Esophagus muscularis mucosa (tissue), 4 donors: Measurements from ENCODE around the gene FALEC.

Experiments used
- EP300 ChIP-seq: sonication (generic); formaldehyde crosslinking; IDR thresholded peaks from one replicate; pipeline ENCODE4 v1.6.1; 2017; ENCODE audit warnings: antibody characterized with exemption
- POLR2A ChIP-seq: fragments of 450-650 bp; IDR thresholded peaks from one replicate; pipeline ENCODE4 v1.6.1; 2017; ENCODE audit warnings: antibody characterized with exemption, moderate library complexity, mild to moderate bottlenecking, low read depth
- POLR2AphosphoS5 ChIP-seq, 2 donors: sonication (generic); formaldehyde crosslinking; IDR thresholded peaks; one replicate each; pipeline ENCODE4 v1.6.1; 2017; ENCODE audit warnings: antibody characterized with exemption in 2 of 2
- TF ChIP-seq, protein P1 (sequence below), 3 experiments: fragments of 200-600 bp in 2 of 3; fragments of 450-650 bp in 1 of 3; sonication (generic) in 2 of 3; IDR thresholded peaks; one replicate each; pipeline ENCODE4 v1.5.1; 2017 to 2019; ENCODE audit warnings: antibody characterized with exemption in 3 of 3, mild to moderate bottlenecking in 2 of 3, moderate library complexity in 1 of 3

DNA sequence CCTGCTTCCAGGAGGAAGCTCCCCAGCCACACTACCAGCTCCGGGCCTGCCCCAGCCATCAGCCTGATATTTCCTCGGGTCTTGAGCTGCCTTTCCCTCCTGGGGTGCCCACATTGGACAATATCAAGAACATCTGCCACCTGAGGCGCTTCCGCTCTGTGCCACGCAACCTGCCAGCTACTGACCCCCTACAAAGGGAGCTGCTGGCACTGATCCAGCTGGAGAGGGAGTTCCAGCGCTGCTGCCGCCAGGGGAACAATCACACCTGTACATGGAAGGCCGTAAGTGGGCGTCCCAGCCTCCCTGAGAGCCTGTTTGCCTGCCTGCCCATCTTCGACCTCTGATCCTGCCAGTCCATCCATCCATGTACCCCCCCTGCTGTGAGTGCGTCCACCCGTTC, 4.0 kb upstream of the FALEC start:
- TF ChIP-seq EP300 (no peak), POLR2AphosphoS5 (IDR thresholded peaks at IDR 0.05) (no peak), POLR2A (no peak)
- TF ChIP-seq, protein P1, sequence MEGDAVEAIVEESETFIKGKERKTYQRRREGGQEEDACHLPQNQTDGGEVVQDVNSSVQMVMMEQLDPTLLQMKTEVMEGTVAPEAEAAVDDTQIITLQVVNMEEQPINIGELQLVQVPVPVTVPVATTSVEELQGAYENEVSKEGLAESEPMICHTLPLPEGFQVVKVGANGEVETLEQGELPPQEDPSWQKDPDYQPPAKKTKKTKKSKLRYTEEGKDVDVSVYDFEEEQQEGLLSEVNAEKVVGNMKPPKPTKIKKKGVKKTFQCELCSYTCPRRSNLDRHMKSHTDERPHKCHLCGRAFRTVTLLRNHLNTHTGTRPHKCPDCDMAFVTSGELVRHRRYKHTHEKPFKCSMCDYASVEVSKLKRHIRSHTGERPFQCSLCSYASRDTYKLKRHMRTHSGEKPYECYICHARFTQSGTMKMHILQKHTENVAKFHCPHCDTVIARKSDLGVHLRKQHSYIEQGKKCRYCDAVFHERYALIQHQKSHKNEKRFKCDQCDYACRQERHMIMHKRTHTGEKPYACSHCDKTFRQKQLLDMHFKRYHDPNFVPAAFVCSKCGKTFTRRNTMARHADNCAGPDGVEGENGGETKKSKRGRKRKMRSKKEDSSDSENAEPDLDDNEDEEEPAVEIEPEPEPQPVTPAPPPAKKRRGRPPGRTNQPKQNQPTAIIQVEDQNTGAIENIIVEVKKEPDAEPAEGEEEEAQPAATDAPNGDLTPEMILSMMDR (IDR thresholded peaks at IDR 0.05) = no peak
